K562 treated with DMSO at 1 percent for 12 hours (cell line): ENCODE measurements around the gene PNPLA6. TPM values are rescaled to one million over a fixed set of nuclear protein-coding genes. Genes with fewer than 3 reads are reported as not detected.

Experiments used
- total RNA-seq: library from RNA; unstranded; fragments of 300-600 nt; gene quantifications from 2 replicates; pipeline ENCODE4 v1.2.3, GENCODE V29; 2022; ENCODE audit not compliant: insufficient read depth

Gene PNPLA6
- 50.6 and 74.7 TPM in 2 replicates for total RNA-seq

DNA sequence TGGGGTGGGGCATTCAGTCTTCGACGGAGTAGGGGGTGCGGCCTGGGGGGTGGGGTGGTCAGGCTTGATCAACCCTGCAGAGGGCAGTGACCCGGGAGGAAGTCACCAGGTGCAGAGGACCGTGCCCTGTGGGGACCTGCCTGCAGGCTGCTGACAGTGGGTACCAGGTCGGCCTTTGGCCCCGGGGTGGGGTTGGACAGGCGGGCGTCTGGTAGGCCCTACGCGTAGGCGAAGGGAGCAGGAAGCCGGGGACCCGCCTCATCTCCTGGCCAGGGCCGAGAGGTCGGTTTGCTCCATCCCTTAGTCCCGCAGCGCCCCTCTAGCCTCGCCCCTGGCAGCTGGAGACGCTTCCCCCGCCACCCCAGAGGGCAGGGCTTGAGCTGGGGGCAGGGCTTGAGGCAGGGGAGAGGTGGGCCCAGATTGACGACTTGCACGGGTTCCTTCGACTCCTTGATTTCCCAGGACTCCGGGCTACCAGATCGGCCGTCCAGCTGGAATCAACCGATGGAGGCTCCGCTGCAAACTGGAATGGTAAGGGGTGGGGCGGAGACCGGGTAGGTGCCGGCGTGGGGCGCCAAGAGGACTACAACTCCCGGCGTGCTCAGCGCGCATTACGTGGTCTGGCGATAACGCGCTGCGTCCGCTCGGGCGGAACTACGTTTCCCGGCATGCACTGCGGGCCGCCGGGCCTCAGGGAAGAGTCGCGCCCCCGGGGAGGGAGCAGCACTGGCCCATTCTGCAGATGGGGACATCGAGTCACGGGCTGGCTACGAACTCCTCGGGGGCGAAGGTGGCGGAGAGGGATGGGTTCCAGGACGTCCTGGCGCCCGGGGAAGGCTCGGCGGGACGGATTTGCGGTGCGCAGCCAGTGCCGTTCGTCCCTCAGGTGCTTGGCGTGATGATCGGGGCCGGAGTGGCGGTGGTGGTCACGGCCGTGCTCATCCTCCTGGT is at the start of gene PNPLA6:
TSS of gene PNPLA6 (plus strand) at position 671 of the 951 bp plus-strand sequence. CDS start at position 743, 72 bp downstream.

GRCh38 chr19:7488736-7489353 is 46.7 kb upstream of the PNPLA6 start, which contains the start of gene PEX11G:
Gene PEX11G (minus strand): TSS chr19:7489035. CDS start chr19:7489010, 25 bp downstream.

DNA sequence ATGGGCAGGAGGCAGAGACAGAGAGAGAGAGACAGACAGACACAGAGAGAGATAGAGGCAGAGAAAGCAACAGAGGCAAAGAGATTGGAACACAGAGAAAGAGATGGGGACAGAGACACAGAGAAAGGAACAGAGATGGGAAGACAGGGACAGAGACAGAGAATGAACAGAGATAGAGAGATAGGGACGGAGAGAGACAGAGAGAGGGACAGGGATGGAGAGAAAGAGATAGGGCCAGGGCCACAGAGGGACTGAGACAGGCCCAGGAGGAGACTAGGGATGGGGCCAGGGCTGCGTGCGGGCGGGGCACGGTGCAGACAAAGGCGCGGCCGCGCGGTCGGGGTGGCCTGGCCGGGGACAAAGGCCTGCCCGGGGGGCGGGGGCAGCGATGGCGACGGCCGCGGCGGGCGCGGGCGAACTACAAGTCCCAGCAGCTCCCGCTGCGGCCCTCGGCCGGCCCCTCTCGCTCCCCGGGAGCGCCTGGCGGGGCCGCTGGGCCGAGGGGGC is 19.8 kb upstream of the PNPLA6 start, which contains the start of gene ZNF358:
TSS of gene ZNF358 (plus strand) at position 459 of the 507 bp plus-strand sequence. CDS start 3,140 bp downstream, outside the sequence.

DNA sequence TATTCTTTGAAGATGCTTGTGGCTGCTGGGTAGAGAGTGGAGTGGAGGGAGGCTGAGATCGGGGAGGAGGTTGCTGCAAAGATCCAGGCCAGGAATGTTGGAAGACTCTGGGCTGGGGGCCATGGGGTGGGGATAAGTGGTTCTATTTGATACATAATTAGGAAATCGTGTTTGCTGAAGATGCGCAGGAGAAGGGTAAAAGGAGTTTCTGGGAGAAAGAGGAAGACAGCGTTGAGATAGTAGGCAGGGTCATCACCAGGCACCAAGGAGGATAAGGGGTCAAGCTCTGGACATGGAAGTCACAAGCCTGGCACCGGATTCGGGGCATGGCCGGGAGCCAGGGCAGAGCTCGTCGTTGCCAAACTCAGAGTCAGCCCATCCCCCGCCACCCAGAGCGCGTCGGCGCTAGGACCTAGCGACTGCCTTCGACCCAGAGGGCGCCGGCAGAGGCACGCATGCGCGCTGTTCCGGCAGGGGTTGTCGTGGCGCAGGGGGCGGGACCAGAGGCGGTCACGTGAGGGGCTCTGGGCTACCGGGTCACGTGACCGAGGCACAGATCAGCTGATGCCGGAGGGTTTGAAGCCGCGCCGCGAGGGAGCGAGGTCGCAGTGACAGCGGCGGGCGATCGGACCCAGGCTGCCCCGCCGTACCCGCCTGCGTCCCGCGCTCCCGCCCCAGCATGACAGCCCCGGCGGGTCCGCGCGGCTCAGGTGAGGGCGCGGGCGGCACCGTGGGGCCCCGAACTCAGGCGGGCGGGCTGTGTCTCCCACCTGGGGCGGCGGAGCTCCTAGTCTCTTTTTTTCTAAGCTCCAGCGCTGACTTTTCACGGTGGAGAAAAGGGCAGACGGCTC is 13.2 kb upstream of the PNPLA6 start, which contains the start of gene MCOLN1:
TSS of gene MCOLN1 (plus strand) at position 553 of the 851 bp plus-strand sequence. CDS start at position 680, 127 bp downstream.

DNA sequence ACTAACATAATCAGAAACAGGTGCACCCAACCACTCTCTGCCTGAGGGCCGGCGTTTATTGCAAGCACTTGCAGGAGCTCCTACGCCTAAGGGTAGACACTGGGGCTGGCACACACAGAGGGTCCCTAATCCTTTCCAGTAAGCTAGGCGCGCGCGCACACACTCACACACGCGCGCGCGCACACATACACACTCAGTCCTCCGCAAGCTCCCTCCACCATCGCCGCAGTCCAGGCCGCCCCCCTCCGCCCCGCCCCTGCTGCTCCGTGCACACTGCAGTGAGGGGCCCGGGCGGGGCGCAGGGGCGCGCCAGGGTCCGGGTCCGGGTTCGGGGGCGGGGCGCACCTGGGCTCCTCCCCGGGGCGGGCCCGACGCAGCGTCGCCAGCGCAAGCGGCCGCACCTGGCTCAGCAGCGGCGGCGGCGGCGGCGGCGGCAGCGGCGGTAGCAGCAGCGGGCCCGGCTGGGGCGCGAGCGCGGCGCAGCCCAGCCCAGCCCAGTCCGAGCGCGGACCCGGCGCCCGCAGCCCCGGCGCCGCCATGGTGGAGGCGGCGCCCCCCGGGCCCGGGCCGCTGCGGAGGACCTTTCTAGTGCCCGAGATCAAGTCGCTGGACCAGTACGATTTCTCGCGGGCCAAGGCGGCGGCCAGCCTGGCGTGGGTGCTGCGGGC is 60.1 kb downstream of the PNPLA6 start, which contains the start of gene CAMSAP3:
TSS of gene CAMSAP3 (plus strand) at position 398 of the 668 bp plus-strand sequence. CDS start at position 538, 140 bp downstream.

Other genes with a start within 250 kb of the PNPLA6 start
- gene INSR, start 241.3 kb upstream of the PNPLA6 start, total RNA-seq = 0.18 and 1.1 TPM in 2 replicates
- 17.3 and 31.3 TPM in 2 replicates for gene ARHGEF18, start 186.8 kb upstream of the PNPLA6 start, total RNA-seq
- gene PEX11G, start 46.7 kb upstream of the PNPLA6 start, total RNA-seq = 4.0 and 5.8 TPM in 2 replicates
- 37.4 and 37.7 TPM in 2 replicates for gene ZNF358, start 19.6 kb upstream of the PNPLA6 start, total RNA-seq
- gene MCOLN1, start 13.1 kb upstream of the PNPLA6 start, total RNA-seq = 27.5 and 31.3 TPM in 2 replicates
- 3.2 TPM in 2 replicates for gene CAMSAP3, start 60.1 kb downstream of the PNPLA6 start, total RNA-seq
- 74.0 and 83.3 TPM in 2 replicates for gene XAB2, start 93.8 kb downstream of the PNPLA6 start, total RNA-seq
- gene PET100, start 94.1 kb downstream of the PNPLA6 start, total RNA-seq = 29.4 and 35.4 TPM in 2 replicates
- 9.5 TPM in 1 of 2 replicates, not detected in the other for gene PCP2, start 98.0 kb downstream of the PNPLA6 start, total RNA-seq
- 181 and 188 TPM in 2 replicates for gene STXBP2, start 101.4 kb downstream of the PNPLA6 start, total RNA-seq
- not detected in 2 replicates for gene RETN, start 133.3 kb downstream of the PNPLA6 start, total RNA-seq
- gene MCEMP1, start 141.4 kb downstream of the PNPLA6 start, total RNA-seq = 1.3 and 1.7 TPM in 2 replicates
- 75.0 and 172 TPM in 2 replicates for gene TRAPPC5, start 145.1 kb downstream of the PNPLA6 start, total RNA-seq
- gene FCER2, start 166.4 kb downstream of the PNPLA6 start, total RNA-seq = 1.0 TPM in 1 of 2 replicates, not detected in the other
- not detected in 2 replicates for gene CLEC4G, start 196.4 kb downstream of the PNPLA6 start, total RNA-seq
- gene CD209, start 211.8 kb downstream of the PNPLA6 start, total RNA-seq = not detected in 2 replicates
- gene CLEC4M, start 227.5 kb downstream of the PNPLA6 start, total RNA-seq = 0.37 TPM in 1 of 2 replicates, not detected in the other